EH (cell line): Measurements from ENCODE around the gene AGO3.

Experiments used
- DNase-seq: peaks from one replicate; pipeline ENCODE4 v3.0.0-alpha.2; 2015; ENCODE audit warnings: low read depth

The AGO3 gene

DNA sequence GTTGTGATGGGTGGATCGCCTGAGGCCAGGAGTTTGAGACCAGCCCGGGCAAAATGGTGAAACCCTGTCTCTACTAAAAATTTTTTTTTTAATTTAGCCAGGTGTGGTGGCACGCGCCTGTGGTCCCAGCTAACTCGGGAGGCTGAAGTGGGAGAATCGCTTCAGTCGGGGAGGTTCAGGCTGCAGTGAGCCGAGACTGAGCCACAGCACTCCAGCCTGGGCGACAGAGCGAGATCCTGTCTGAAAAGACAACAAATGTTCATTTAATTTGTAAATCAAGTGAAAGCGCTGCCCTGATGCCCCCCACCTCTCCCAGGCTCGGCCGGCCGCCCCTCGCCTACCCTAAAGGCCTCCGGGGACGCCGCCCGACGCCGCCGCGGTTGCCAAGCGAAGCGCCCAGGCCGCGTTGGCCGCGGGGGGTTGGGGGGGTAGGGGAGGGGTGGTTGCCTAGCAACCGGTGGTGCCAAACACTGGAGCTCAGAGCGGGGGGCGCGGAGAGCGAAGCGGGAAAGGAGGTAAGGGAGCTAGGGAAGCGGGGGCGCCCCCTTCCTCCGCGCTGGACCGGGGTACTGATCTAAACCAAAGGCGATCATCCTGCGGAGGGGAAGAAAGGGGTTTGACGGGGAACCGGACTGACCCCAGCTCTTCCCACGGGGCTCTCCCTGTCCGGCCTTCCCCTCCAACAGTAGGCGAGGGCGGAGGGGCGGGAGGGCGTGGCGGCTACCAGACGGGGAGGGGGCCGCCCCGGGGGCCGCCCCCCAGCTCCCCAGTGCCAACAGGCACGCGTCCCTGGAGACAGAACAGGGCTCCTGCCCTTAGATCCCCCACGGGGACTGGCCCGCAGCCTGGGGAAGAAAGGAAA, 153.0 kb downstream of the AGO3 start, which contains the start of gene TEKT2:
Gene TEKT2, plus strand, starts transcription at position 460 of the 862 bp plus-strand sequence. CDS start 828 bp downstream, outside the sequence.
- peak; percentile 45 for DNase-seq

GRCh38 chr1:36084497-36085115, 153.7 kb downstream of the AGO3 start:
- DNase-seq, result no peak

DNA sequence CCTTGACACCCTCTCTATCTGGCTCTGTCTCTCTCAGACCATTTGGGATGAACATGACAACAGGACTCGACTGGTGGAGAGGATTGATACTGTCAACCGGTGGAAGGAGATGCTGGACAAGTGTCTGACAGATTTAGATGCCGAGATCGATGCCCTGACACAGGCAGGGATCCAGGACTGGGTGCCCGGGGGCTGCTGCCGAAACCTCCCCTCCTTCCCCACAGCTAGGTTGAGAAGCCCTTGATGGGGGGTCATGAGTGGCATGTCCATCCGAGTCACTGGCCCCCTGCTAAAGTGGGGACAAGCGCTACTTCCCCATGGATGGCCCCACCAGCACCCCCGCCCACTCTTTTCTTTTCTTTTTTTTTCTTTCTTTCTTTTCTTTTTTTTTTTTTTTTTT, 154.2 kb downstream of the AGO3 start:
- no peak for DNase-seq

- no peak for DNase-seq
Measured at GRCh38 chr1:36085686-36086526, 155.0 kb downstream of the AGO3 start.

DNA sequence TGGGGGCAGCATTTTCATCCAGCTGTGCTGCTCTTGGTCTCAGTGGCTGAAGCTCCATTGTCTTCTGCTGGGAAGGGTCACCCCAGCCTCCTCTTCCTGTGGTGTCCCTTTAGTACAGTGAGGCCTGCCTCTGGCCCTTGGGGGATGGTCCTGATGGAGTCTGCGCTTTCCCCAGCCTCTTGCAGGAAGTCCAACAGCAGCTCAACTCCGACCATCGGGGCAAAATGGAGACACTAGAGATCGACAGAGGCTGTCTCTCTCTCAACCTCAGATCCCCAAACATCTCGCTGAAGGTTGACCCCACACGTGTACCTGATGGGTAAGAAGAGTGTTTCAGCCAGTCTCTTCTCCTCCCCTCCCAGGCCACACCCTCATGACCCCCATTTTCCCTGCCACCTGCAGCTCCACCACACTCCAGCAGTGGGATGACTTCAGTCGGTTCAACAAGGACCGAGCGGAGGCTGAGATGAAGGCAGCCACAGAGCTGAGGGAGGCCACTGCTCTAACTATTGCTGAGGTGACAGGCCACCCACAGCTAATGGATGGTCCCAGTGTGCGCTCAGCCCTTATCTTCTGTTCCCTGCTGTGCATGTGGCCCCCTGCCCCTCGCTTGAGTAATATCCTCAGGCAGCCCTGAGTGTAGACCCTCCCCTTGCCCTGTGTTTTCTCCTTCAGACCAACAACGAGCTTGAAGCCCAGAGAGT, 155.8 kb downstream of the AGO3 start:
- DNase-seq, result no peak

- DNase-seq, result no peak
Measured at GRCh38 chr1:36087233-36088123, 156.6 kb downstream of the AGO3 start.

DNA sequence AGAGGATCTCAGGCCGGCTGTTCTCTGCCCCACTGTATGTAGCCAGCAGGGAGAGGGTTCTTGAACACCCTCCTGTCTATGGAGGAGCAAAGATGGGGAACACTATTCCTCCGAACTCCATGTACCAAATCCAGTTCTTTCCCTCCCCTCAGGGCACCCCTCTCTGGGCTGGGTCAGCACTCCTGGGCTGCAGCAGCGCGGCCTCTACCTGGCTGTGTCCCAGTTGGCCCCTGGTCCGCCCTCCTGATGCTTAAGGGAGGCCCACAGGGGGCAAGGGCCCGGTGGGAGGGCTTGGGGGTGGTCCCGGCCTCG, 157.3 kb downstream of the AGO3 start:
- DNase-seq, result no peak

GRCh38 chr1:36088577-36089392, 157.9 kb downstream of the AGO3 start, which contains the start of gene ADPRS:
Gene ADPRS (plus strand): TSS chr1:36088892. CDS start chr1:36088905, 13 bp downstream.
- peak; percentile 87 for DNase-seq

GRCh38 chr1:36089393-36090121, 158.7 kb downstream of the AGO3 start:
- peak; percentile 71 for DNase-seq

DNA sequence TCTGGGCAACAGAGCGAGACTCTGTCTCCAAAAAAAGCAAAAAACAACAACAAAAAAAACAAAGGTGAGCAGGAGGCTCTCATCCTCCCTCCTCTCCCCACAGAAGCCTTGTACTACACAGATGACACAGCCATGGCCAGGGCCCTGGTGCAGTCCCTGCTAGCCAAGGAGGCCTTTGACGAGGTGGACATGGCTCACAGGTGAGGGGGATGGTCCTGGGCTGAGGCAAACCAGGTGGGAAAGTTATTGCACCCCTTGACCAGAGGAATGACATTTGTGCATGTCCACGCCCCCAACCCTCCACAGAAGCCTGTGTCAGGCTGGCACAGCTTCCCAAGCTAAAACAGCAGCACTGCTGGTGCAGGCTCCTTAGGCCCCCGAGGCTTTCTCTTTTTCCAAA, 160.2 kb downstream of the AGO3 start:
- DNase-seq, result no peak

GRCh38 chr1:36091698-36092097, 160.8 kb downstream of the AGO3 start:
- DNase-seq, result no peak

DNA sequence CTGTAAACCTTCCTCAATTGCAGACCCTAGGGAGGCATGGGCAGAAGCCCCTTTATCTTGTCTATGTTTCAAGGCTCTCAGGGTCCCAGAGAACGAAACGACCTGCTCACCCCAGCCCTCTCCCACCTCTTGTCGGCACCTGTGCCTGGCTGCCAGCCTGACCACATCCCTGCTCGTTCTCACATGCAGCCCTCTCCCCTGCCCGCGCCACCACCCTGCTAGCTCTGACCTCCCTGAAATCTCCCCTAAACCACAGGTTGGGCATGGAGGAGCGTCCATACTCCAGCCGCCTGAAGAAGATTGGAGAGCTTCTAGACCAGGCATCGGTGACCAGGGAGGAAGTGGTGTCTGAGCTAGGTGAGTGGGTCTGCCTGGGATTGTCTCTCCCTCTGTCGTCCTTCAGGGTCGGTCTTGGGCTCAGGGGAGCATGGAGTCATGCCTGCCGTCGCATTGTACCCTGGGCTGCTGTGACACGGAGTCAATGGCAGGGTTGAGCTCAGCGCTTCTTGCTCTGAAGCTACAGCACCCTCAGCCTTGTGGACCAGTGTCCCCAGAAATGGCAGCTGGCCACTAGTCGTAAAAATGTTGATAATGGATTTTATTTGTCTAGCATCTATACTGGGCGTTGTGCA, 161.4 kb downstream of the AGO3 start:
- DNase-seq, result no peak

GRCh38 chr1:36092798-36093185, 161.9 kb downstream of the AGO3 start:
- no peak for DNase-seq

DNA sequence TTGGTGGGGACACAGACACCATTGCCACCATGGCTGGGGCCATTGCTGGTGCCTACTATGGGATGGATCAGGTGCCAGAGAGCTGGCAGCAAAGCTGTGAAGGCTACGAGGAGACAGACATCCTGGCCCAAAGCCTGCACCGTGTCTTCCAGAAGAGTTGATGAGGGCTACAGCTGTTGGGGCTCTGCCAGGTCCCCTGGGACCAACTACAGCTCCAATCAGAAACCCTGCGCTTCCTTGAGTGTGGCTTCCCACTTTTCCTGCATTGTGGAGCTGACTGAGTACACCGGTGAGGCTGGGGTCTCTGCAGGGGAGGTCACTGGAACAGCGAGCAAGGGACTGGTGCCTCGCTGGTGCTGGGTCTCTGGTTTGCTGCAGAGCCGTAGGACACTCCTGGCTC, 162.3 kb downstream of the AGO3 start:
- DNase-seq, result no peak

DNA sequence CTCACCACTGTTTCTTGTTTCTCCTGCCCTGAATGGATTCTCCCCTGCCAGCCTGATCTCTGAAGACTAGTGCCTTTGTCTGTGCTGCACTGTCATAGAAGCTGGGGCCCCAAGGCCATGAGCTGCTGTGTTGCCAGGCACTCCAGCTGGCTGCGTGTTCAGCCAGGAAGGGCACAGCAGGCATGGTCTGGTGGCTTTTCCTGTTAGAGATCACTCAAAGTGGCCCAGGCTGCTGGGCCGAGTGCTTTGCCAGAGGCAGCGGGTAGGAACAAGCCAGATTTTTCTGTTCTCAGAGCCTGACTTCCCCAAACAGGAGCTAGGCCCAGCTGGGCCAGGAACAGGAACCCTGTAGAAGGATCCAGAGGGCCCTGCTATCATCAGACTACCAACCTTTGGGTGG, 163.0 kb downstream of the AGO3 start:
- DNase-seq, result no peak

GRCh38 chr1:36094621-36095061, 163.7 kb downstream of the AGO3 start:
- DNase-seq, result no peak

- no peak for DNase-seq
Measured at GRCh38 chr1:36095760-36096405, 165.0 kb downstream of the AGO3 start.
